GM21390 (cell line): ENCODE measurements around the gene AMBRA1.
"Not testable (repeated sequence)": the region's sequence is repeated elsewhere in the genome, so short reads cannot be mapped to it uniquely, and the experiment has no call there.

Experiments used
- ATAC-seq: cut with Tn5 transposase; IDR thresholded peaks from one replicate; pipeline ENCODE4 v1.9.1; 2021; ENCODE audit not compliant: unreplicated experiment

Gene AMBRA1

DNA sequence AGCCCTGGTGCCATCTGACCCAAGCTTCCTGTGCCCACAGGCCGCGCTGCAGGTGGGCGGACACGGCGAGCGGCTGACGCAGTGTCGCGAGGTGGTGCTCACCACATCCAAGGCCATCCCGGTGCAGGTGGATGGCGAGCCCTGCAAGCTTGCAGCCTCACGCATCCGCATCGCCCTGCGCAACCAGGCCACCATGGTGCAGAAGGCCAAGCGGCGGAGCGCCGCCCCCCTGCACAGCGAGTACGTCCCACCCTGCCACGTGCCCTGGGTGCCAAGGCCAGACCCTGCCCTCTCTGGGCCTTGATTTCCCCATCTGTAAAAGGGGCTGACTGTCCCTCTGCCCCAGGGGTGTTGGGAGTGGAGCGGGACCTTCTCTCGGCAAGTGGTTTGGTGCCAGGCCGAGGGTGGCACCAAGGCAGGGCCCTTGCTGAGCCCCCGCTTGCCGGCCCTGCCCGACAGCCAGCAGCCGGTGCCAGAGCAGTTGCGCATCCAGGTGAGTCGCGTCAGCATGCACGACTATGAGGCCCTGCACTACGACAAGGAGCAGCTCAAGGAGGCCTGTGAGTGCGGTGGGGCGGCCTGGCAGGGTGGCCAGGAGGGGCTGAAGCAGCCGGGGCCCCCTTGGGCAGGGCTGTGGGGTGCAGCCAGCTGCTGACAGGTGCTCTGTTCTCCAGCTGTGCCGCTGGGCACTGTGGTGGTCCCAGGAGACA lies 218.3 kb downstream of the AMBRA1 start:
- no peak for ATAC-seq

DNA sequence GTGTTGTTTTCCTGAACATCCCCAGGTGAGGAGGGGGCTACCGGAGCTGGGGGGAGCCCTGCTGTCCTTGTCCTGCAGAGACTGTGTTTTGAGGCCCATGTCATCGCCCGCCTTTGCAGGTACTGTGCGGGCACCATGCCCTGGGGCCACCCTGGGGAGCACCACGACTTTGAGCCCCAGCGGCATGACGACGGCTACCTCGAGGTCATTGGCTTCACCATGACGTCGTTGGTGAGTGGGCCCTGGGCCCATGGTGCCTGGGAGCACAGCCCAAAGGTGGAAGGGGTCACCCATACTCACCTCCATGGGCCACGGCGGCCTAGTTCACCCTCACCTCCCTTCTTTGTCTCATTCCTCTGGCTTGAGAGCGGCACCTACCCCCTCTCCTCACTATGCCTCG lies 219.0 kb downstream of the AMBRA1 start:
- ATAC-seq = no peak

DNA sequence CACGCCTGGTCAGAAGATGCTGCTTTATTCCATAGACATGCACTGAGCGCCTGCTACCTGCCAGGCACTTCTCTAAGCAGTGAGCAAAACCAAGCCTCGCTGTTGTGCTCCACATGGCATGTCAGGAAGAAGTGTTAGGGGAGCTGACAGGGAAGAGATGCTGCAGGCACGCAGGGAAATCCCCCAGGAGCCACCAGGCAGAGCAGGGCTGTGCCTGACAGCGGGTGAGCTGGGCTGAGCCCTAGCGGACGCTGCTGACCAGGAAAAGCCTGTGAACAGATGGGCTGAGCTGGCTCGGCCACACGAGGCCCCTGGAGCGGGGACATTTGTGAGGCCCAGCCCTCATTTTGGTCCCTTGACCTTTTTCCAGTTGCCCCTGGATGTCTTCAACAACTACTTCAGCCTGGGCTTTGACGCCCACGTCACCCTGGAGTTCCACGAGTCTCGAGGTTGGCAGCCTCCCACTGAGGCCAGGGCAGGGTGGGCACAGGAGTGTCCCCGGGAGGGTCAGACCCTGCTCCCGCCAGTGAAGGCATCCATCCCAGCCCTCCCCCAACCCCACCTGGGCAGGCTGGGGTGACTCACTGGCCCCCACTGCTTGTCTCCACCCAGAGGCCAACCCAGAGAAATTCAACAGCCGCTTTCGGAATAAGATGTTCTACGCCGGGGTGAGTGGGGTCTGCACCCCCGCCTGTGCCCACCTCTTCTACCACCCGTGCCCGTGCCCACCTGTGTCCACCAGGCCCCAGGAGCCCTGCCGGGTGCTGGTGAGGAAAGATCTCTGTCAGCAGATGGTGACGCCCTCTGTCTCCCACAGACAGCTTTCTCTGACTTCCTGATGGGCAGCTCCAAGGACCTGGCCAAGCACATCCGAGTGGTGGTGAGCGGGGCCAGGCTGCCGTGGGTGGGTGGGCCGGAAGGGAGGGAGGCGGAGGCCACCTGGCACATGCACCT lies 219.8 kb downstream of the AMBRA1 start:
- no peak for ATAC-seq

- not testable (repeated sequence) for ATAC-seq
These were observed 221.3 kb downstream of the AMBRA1 start for GRCh38 chr11:46372501-46372900.

DNA sequence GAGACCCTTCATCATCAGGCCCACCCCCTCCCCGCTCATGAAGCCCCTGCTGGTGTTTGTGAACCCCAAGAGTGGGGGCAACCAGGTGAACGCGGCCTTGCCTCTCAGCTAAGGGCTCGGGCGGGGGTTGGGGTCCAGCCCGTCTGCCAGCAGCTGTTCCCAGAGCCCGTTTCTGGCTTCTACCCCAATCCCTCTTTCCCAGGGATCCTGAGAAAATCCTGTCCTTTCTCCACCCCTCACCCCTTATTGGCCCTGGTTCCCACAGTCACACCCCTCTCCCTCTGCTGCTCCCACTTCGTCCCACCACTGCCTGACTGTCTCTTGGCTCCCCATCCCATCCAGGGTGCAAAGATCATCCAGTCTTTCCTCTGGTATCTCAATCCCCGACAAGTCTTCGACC lies 221.7 kb downstream of the AMBRA1 start:
- no peak for ATAC-seq

DNA sequence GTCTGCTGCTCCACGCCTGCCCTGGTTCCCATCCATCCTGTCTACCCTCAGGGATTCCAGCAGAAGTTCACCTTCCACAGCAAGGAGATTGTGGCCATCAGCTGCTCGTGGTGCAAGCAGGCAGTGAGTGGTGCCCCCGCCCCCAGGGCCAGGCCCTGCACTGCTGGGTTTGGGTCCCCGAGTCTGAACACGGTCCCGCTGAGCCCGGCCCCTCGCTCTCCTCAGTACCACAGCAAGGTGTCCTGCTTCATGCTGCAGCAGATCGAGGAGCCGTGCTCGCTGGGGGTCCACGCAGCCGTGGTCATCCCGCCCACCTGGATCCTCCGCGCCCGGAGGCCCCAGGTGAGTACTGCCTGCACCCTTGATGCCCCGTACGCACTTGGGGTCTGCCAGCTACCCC lies 222.6 kb downstream of the AMBRA1 start:
- ATAC-seq = not testable (repeated sequence)

GRCh38 chr11:46370253-46370652 lies 223.6 kb downstream of the AMBRA1 start:
- no peak for ATAC-seq

DNA sequence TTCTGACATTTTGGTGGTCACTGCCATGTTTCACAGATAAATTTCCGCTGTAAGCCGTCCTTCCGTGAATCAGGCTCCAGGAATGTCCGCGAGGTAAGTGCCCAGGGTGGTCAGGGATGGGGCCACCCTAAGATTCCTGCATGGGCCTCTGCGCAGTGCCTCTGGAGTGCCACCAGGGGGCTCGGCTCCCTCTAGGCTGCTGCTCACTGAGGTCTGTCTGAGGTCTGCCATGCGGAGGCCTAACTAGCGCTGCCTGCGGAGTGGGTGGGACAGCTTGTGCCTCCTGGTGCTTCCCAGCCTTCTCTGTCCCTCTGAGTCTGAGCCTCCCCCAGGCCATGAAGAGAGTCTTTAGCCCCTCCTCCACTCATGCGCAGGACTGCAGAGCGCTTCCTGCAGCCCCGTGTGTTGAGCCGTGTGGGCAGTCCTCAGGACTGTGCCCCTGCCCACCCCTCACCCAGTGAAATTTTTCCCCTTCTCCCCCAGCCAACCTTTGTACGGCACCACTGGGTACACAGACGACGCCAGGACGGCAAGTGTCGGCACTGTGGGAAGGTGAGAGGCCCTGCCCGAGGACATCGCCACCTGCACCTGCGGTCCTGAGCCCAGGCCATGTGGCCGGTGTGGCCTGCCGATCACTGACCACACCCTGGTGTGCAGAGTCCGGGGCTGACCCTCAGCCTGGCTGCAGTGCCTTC lies 224.2 kb downstream of the AMBRA1 start:
- ATAC-seq = no peak

DNA sequence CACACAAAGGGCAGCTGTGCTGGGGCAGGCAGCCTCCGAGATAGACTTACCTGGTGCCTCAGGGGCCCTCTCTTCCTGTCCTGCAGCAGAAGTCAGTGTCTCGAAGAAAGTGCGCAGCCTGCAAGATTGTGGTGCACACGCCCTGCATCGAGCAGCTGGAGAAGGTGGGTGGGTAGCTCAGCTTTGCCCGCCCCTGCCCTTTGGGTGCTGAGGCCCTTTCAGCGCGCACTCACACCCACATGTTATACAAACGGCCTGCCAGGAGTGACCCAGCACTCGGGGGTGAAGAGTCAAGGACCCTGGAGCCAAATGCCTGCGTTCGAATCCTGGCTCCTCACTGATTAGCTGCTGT lies 225.9 kb downstream of the AMBRA1 start:
- no peak for ATAC-seq

GRCh38 chr11:46367244-46367915 lies 226.4 kb downstream of the AMBRA1 start:
- peak; percentile 76 for ATAC-seq

DNA sequence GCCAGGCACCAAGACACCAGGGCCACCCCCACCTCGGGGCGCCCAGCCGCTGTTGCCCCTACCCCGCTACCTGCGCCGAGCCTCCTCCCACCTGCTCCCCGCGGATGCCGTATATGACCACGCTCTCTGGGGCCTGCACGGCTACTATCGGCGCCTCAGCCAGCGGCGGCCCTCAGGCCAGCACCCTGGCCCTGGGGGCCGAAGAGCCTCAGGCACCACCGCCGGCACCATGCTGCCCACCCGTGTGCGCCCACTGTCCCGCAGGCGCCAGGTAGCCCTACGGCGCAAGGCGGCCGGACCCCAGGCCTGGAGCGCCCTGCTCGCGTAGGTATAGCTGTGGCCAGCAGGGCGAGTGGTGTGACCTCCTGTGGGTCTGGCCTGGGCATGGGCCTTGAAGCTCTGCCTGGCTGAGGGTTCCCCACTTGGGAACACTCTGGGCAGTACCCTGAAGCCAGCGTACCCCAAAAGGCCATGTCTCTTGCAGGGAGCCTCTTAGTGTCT lies 227.1 kb downstream of the AMBRA1 start:
- ATAC-seq = no peak

DNA sequence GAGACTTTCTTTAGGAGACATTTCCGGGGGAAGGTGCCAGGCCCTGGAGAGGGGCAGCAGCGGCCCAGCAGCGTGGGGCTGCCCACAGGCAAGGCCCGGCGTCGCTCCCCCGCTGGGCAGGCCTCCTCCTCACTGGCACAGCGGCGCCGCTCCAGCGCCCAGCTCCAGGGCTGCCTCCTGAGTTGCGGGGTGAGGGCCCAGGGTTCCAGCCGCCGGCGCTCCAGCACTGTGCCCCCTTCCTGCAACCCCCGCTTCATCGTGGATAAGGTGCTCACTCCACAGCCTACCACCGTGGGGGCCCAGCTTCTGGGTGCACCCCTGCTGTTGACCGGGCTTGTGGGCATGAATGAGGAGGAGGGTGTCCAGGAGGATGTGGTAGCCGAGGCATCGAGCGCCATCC lies 227.6 kb downstream of the AMBRA1 start:
- ATAC-seq = no peak

DNA sequence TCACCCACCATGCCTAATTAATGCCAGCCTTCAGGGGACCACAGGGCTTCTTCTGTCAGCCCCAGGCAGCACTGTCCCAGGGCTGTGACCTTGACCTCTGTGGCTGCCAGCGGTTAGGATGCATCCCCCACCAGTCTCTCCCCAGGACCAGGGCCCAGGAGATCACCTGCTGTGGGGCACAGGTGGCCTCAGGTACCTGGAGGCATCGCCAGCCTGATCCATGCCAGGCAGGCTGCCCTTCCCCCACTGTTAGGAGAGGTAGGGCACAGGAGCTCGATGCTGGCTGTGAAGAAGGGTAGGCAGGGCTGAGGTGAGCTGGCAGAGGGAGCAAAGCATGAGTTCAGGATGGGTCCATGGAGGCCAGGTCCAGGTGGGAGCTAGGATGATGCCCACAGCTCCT lies 229.0 kb downstream of the AMBRA1 start:
- no peak for ATAC-seq

- ATAC-seq = no peak
These were observed 229.8 kb downstream of the AMBRA1 start for GRCh38 chr11:46364056-46364455.

GRCh38 chr11:46363455-46364005 lies 230.3 kb downstream of the AMBRA1 start:
- ATAC-seq = no peak

DNA sequence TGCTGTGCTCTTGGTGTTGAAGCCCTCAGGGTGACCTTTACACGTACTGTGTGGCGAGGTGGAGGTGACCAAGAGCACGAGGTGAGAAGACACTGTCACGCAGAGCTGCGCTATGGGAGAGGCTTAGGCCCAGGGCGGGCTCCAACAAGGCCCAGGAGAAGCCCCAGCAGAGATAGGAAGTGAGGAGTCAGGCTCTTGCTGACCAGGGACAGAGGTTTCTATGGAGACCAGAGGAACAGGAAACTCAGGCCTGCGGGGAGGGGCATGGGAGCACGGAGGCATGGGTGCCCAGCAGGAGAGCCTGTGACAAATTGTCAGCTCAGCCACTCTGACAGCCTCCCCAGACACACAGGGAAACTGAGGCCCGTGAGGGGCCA lies 230.8 kb downstream of the AMBRA1 start:
- ATAC-seq = no peak

DNA sequence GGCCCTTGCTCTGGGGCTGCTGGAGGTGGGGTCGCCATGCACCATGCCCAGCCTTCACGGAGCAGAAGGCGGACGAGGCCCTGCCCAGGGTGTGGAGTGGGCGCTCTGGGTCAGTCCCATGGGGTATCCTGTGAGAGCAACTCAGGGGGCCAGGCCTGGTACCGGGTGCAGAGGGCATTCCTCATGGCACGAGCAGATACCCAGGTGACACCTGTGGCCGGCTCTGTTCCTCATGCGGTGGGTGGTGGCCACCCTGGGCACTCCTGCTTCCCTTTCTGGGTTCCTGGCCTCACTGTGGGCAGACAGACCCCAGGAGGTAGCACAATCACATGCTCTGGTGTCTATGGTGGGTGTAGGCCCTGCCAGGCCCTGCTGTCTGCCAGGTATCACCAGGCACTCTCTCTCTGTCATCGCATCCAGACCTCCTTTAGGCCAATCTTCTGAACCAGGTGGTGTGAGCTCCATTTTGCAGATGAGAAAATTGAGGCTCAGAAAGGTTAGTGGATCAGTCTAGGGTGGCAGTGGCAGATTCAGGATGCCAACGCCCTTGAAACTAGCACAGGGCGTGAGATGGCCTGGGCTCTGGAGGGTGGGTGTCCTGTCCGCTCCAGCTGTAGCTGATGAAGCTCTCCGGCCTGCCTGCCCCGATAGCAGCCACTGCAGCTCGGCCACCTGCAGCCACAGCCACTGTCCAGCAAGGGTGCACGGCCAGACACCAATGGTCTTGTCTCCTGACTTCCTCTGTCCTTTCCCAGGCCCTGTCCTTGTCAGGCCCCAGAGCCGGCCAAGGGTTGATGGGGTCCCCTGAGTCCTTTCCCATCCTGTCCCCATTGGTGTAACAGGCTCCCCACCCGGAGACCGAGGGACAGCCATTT lies 231.4 kb downstream of the AMBRA1 start:
- ATAC-seq = no peak

GRCh38 chr11:46361283-46362155 lies 232.3 kb downstream of the AMBRA1 start:
- peak; percentile 94 for ATAC-seq

DNA sequence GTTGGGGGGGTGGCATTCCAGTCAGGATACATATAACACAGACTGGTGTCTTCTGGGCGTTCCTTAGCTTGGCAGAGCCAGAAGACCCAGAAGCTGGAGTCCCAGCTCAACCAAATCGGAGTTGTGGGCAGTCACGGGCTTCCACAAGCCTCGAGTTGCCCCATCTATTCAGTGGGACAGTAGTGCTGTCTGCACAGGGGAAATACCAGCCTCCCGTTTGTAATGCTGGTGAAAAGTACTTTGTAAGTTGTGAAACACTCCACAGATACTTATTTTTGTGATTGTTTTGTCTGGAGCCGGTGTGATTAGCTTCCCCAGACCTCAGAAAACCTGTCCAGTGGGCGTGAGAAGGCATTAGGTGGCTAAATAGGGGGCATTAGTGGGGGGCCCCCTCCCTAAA lies 232.9 kb downstream of the AMBRA1 start:
- ATAC-seq = no peak
